H1 (cell line): ENCODE data around the gene KLHL15. TPM values are rescaled to one million over a fixed set of nuclear protein-coding genes. Genes with fewer than 3 reads are reported as not detected.

Experiments
- CTCF ChIA-PET: fragments of 300-600 bp; sonication (Branson Sonifier 250); formaldehyde crosslinking; loops from one replicate; lab custom pipeline; 2021; ENCODE audit not compliant: partially characterized antibody; lab: Charles Lee
- POLR2A ChIA-PET: fragments of 300-600 bp; sonication (Branson Sonifier 250); formaldehyde crosslinking; loops from one replicate; lab custom pipeline; 2021; ENCODE audit warnings: inconsistent platforms; ENCODE audit not compliant: partially characterized antibody; lab: Charles Lee
- DNase-seq, 2 experiments: peaks; one replicate each; pipeline versions ENCODE4 v3.0.0 to v3.0.0-alpha.2; 2010 to 2022; ENCODE audit warnings: low spot score in 2 of 2, low read depth in 1 of 2, mixed read lengths in 1 of 2
- FAIRE-seq: peaks from 2 replicates; lab custom pipeline; 2011; peaks lifted over from hg19 to GRCh38; lab: Jason Lieb, UNC
- H2AFZ ChIP-seq: 2 replicates; pipeline ENCODE4 v1.8.1; 2012; ENCODE audit warnings: low read length, inconsistent platforms
- H2AK5ac ChIP-seq: 2 replicates; pipeline ENCODE4 v1.6.1; 2013; ENCODE audit warnings: low read depth, low read length
- H2BK120ac ChIP-seq: replicated peaks from 2 replicates; pipeline ENCODE3; 2013; ENCODE audit warnings: low read depth, low read length, inconsistent platforms
- H2BK12ac ChIP-seq: 2 replicates; pipeline ENCODE4 v1.6.1; 2013; ENCODE audit warnings: low read depth, low read length
- H2BK15ac ChIP-seq: 2 replicates; pipeline ENCODE4 v1.6.1; 2013; ENCODE audit warnings: low read length
- H2BK20ac ChIP-seq: 2 replicates; pipeline ENCODE4 v1.6.1; 2013; ENCODE audit warnings: low read length
- H2BK5ac ChIP-seq: 2 replicates; pipeline ENCODE4 v1.6.1; 2013; ENCODE audit warnings: low read depth, low read length
- H3K14ac ChIP-seq: 2 replicates; pipeline ENCODE4 v1.6.1; 2013; ENCODE audit warnings: inconsistent platforms; ENCODE audit not compliant: insufficient read length
- H3K18ac ChIP-seq: 2 replicates; pipeline ENCODE4 v1.6.1; 2013; ENCODE audit warnings: low read length; ENCODE audit errors: extremely low read depth
- H3K23ac ChIP-seq: 2 replicates; pipeline ENCODE4 v1.6.1; 2013; ENCODE audit warnings: inconsistent platforms; ENCODE audit not compliant: insufficient read length
- H3K23me2 ChIP-seq: 2 replicates; pipeline ENCODE4 v1.6.1; 2013; ENCODE audit warnings: low read depth, low read length
- H3K27ac ChIP-seq: 2 replicates; pipeline ENCODE4 v1.6.1; 2011; ENCODE audit warnings: low read depth, low read length, inconsistent platforms
- H3K27me3 ChIP-seq, 4 experiments: replicated peaks in 1 of 4; 1 replicate in 1 of 4; 2 replicates in 3 of 4; pipeline versions ENCODE4 v1.6.1 to v1.8.1; 2011 to 2013; ENCODE audit warnings: low read length in 3 of 4, mild to moderate bottlenecking in 3 of 4, inconsistent platforms in 2 of 4, mixed read lengths in 2 of 4, moderate library complexity in 1 of 4; ENCODE audit not compliant: control insufficient read depth in 3 of 4, insufficient read depth in 3 of 4; ENCODE audit errors: extremely low read depth in 1 of 4
- H3K36me3 ChIP-seq, 4 experiments: 2 replicates each; pipeline versions ENCODE4 v1.6.1 to v1.8.1; 2011 to 2013; ENCODE audit warnings: mild to moderate bottlenecking in 4 of 4, low read length in 3 of 4, moderate library complexity in 2 of 4, control low read depth in 1 of 4, inconsistent platforms in 1 of 4; ENCODE audit not compliant: insufficient read depth in 4 of 4, control insufficient read depth in 2 of 4
- H3K4ac ChIP-seq: replicated peaks from 2 replicates; pipeline ENCODE3; 2013; ENCODE audit warnings: low read length, low read depth, mixed read lengths, inconsistent platforms; ENCODE audit not compliant: insufficient read length
- H3K4me1 ChIP-seq, 4 experiments: replicated peaks in 1 of 4; 1 replicate in 1 of 4; 2 replicates in 3 of 4; pipeline versions ENCODE4 v1.6.1 to v1.8.1; 2011 to 2013; ENCODE audit warnings: low read length in 3 of 4, inconsistent platforms in 2 of 4, mixed read lengths in 1 of 4; ENCODE audit not compliant: insufficient read depth in 4 of 4, control insufficient read depth in 3 of 4
- H3K4me2 ChIP-seq, 2 experiments: 2 replicates each; pipeline versions ENCODE4 v1.6.1 to v1.8.1; 2011 to 2013; ENCODE audit warnings: low read depth in 2 of 2, low read length in 2 of 2, control low read depth in 1 of 2, inconsistent platforms in 1 of 2, mild to moderate bottlenecking in 1 of 2; ENCODE audit not compliant: insufficient read depth in 1 of 2
- H3K4me3 ChIP-seq, 4 experiments: fragments of 200-600, 300-600 bp in 1 of 4; sonication (generic), shearing (Covaris generic), sonication (Bioruptor Twin) in 1 of 4; 2 replicates each; pipeline versions ENCODE4 v1.5.1 to v1.8.1; 2011 to 2016; ENCODE audit warnings: low read length in 4 of 4, low read depth in 3 of 4, control low read depth in 2 of 4, inconsistent platforms in 2 of 4, mild to moderate bottlenecking in 2 of 4, mixed read lengths in 1 of 4, moderate library complexity in 1 of 4; ENCODE audit not compliant: insufficient read depth in 2 of 4; ENCODE audit errors: extremely low read depth in 1 of 4
- H3K56ac ChIP-seq: replicated peaks from 2 replicates; pipeline ENCODE3; 2013; ENCODE audit warnings: low read depth, mild to moderate bottlenecking, mixed read lengths, low read length, inconsistent platforms; ENCODE audit not compliant: insufficient read length
- H3K79me1 ChIP-seq: 2 replicates; pipeline ENCODE4 v1.6.1; 2013; ENCODE audit warnings: low read depth, low read length, control low read depth
- H3K79me2 ChIP-seq, 2 experiments: 2 replicates each; pipeline versions ENCODE4 v1.6.1 to v1.8.1; 2012 to 2013; ENCODE audit warnings: low read length in 2 of 2, mild to moderate bottlenecking in 2 of 2, inconsistent platforms in 1 of 2; ENCODE audit not compliant: insufficient read depth in 2 of 2, control insufficient read depth in 1 of 2
- H3K9ac ChIP-seq, 4 experiments: replicated peaks in 1 of 4; 1 replicate in 1 of 4; 2 replicates in 3 of 4; pipeline versions ENCODE4 v1.6.1 to v1.8.1; 2011 to 2013; ENCODE audit warnings: low read depth in 3 of 4, low read length in 3 of 4, control low read depth in 2 of 4, mild to moderate bottlenecking in 2 of 4, moderate library complexity in 2 of 4, inconsistent platforms in 1 of 4; ENCODE audit errors: extremely low read depth in 1 of 4
- H3K9me3 ChIP-seq, 2 experiments: 2 replicates each; pipeline versions ENCODE4 v1.6.1 to v1.8.1; 2012 to 2013; ENCODE audit warnings: mild to moderate bottlenecking in 2 of 2, moderate library complexity in 2 of 2, control low read depth in 1 of 2, inconsistent platforms in 1 of 2, low read depth in 1 of 2, low read length in 1 of 2, mixed read lengths in 1 of 2; ENCODE audit not compliant: insufficient read depth in 2 of 2
- H4K20me1 ChIP-seq, 2 experiments: replicated peaks in 1 of 2; 2 replicates each; pipeline versions ENCODE3 to v1.8.1; 2011 to 2013; ENCODE audit warnings: inconsistent platforms in 2 of 2, low read length in 2 of 2, mild to moderate bottlenecking in 1 of 2; ENCODE audit not compliant: insufficient read depth in 2 of 2, control insufficient read depth in 1 of 2
- H4K5ac ChIP-seq: 2 replicates; pipeline ENCODE4 v1.6.1; 2013; ENCODE audit warnings: low read length, low read depth, mixed read lengths, inconsistent platforms; ENCODE audit not compliant: insufficient read length
- H4K8ac ChIP-seq: 2 replicates; pipeline ENCODE4 v1.8.0; 2013; ENCODE audit warnings: mild to moderate bottlenecking, moderate library complexity, low read length, inconsistent platforms; ENCODE audit not compliant: insufficient read depth; ENCODE audit errors: extremely low read depth
- H4K91ac ChIP-seq: replicated peaks from 2 replicates; pipeline ENCODE3; 2013; ENCODE audit warnings: low read length, mixed read lengths, inconsistent platforms; ENCODE audit not compliant: insufficient read length
- BCL11A ChIP-seq, 2 experiments: IDR thresholded peaks; one replicate each; pipeline ENCODE4 v1.6.1; 2011; ENCODE audit warnings: low read depth in 2 of 2, low read length in 2 of 2, mild to moderate bottlenecking in 2 of 2
- YY1 ChIP-seq: IDR thresholded peaks from 2 replicates; pipeline ENCODE4 v1.6.1; 2011; ENCODE audit warnings: low read depth, mild to moderate bottlenecking, low read length
- WGBS, 2 experiments: shearing (Covaris generic) in 1 of 2; methylation state at CpG; one replicate each; pipeline versions ENCODE4 v1.1.6 to v1.1.7; 2013 to 2015; ENCODE audit warnings: low lambda C conversion rate in 2 of 2, mixed read lengths in 2 of 2, inconsistent platforms in 1 of 2, low coverage in 1 of 2, missing lambda C conversion rate in 1 of 2; ENCODE audit not compliant: insufficient replicate concordance in 2 of 2, insufficient coverage in 1 of 2, insufficient read length in 1 of 2; ENCODE audit errors: extremely low coverage in 1 of 2, missing lambda C conversion rate in 1 of 2; 5-methylcytosine and 5-hydroxymethylcytosine counted together
- polyA plus RNA-seq, 7 experiments: library from polyadenylated mRNA; depleted of rRNA in 3 of 7; stranded (reverse) in 5 of 7; unstranded in 2 of 7; fragments of >200 nt in 5 of 7; fragments of 200-250 nt in 2 of 7; gene quantifications; 1 replicate in 5 of 7; 2 replicates in 1 of 7; 4 replicates in 1 of 7; pipeline versions ENCODE4 v1.2.1 to v1.2.3, GENCODE V29; 2011 to 2013; ENCODE audit warnings: missing spikeins in 2 of 7, mixed read lengths in 2 of 7
- total RNA-seq: library from RNA; stranded (reverse); fragmentation: NEBNext Ultra II Directional; extraction: Animal tissue kit (Norgen Biotek cat#: 25700); gene quantifications from 2 replicates; pipeline ENCODE4 v1.2.1, GENCODE V29; 2021

KLHL15 gene
- total and polyA plus RNA-seq, 2 of the 8 experiments (the other 6 are each of a cell fraction or from before 2014, with no cell fraction given), result 3.7 to 8.9 TPM

DNA sequence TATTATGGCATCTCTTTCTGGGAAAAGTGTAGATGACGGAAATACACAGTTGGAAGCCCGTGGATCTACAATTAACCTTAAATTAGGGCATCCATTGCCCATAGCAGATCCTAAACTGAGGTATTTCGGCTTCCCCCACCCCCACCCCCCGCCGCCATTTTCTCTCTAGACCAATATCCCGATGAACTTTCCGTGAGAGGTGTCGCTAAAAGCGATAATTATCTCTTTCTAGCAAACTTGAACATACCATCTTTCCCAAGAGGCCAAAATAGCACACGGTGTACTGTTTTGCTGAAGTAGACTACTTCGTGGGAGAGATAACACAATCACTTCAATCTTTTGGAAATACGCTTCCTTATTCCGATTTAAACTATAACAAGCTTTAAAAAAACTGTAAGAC lies 554 bp downstream of the KLHL15 start:
- no peak for DNase-seq
- WGBS, 2 experiments, result 24% methylated on average over 13 of the region's 13 CpGs; no CpG with 5 or more reads in 1 of the 2 experiments
- Histone ChIP-seq H3K18ac (no peak overlapping the region), H3K23me2 (0 out of 2 replicates have a peak, but pooled peaks cover 3% of the 10 kb centered on the region), H2BK120ac (no peak overlapping the region), H4K91ac (no peak overlapping the region), H3K23ac (no peak overlapping the region), H2AK5ac (no peak overlapping the region), H2BK12ac (no peak overlapping the region), H3K9me3 (no peaks in the 10 kb centered on the region), H4K8ac (no peak overlapping the region), H4K20me1 (no peaks in the 10 kb centered on the region), H3K9ac (peak overlapping the region in 2 of 4 experiments; percentile 47 to 60; a peak in 3 of 7 replicates), H3K4ac (no peak overlapping the region), H3K14ac (no peak overlapping the region), H4K5ac (no peak overlapping the region), H2BK15ac (no peak overlapping the region), H3K4me3 (peak overlapping the region in 3 of 4 experiments; percentile 56 to 97 (median 85); a peak in 5 of 8 replicates), H3K4me2 (peak overlapping the region; percentile 78 to 88), H2AFZ (peak overlapping the region; percentile 85; the same call in 1 of the 2 replicates), H3K79me2 (peaks cover 0 to 26% of the 10 kb centered on the region in 2 experiments; a peak in 2 of 4 replicates), H3K56ac (no peak overlapping the region), H3K27me3 (peaks cover 0 to 3% (median 0%) of the 10 kb centered on the region in 4 experiments; a peak in 2 of 7 replicates), H3K4me1 (peaks cover 0 to 7% (median 0%) of the 10 kb centered on the region in 4 experiments; a peak in 1 of 7 replicates), H2BK5ac (no peak overlapping the region), H3K79me1 (no peaks in the 10 kb centered on the region), H3K36me3 (no peaks in the 10 kb centered on the region), H3K27ac (no peak overlapping the region), H2BK20ac (no peak overlapping the region)
- POLR2A ChIA-PET, result interaction anchor here (0.5 to 4.6 kb wide), 5 partner anchors 29 to 283 kb away, joined by 3 to 37 read pairs (median 3); partner anchors contain the start of genes ACOT9 and EIF2S3
- CTCF ChIA-PET, result interaction anchor here (1.3 to 3.3 kb wide), 2 partner anchors 28 to 117 kb away, joined by 4 to 23 read pairs; partner anchors contain the start of gene EIF2S3
- TF ChIP-seq BCL11A (IDR thresholded peaks at IDR 0.05; ENCODE audit: low read depth in 2 of 2, low read length in 2 of 2), result no peak
- peak; percentile 63; the same call in 1 of the 2 replicates for TF ChIP-seq YY1
- FAIRE-seq, result no peak
